GM12878 (cell line): Measurements from ENCODE around the gene SPRTN. TPM values are rescaled to one million over a fixed set of nuclear protein-coding genes. Genes with fewer than 3 reads are reported as not detected.

ENCODE experiments used
- ATAC-seq: fragments of 200-7000 bp; cut with Tn5 transposase; 3 replicates; pipeline ENCODE4 v1.9.1; 2020; ENCODE audit warnings: mild to moderate bottlenecking, moderate library complexity
- BruUV-seq: library from RNA; stranded (reverse); fragments of 400-500 nt; replicated peaks from 2 replicates; lab custom pipeline; 2021; lab: Mats Ljungman, UMichigan
- CTCF ChIA-PET: fragments of 300-600 bp; sonication (Branson Sonifier 250); formaldehyde crosslinking; extraction: SDS; loops from one replicate; lab custom pipeline; 2021; ENCODE audit warnings: inconsistent platforms; lab: Yijun Ruan, JAX
- POLR2A ChIA-PET: fragments of 350-600 bp; formaldehyde crosslinking; extraction: SDS; loops from one replicate; lab custom pipeline; 2021; ENCODE audit warnings: inconsistent platforms; lab: Charles Lee
- RAD21 ChIA-PET: fragments of 300-600 bp; sonication (Branson Sonifier 250); formaldehyde crosslinking; loops from one replicate; lab custom pipeline; 2023; ENCODE audit warnings: antibody characterized with exemption; ENCODE audit not compliant: unreplicated experiment; lab: Charles Lee
- SMC1A ChIA-PET: fragments of 300-600 bp; sonication (Branson Sonifier 250); formaldehyde crosslinking; loops from one replicate; lab custom pipeline; 2023; ENCODE audit not compliant: unreplicated experiment, uncharacterized antibody; lab: Charles Lee
- DNase-seq: peaks from one replicate; pipeline ENCODE4 v3.0.0-alpha.2; 2011; ENCODE audit warnings: low read depth, low spot score
- FAIRE-seq: peaks from 3 replicates; lab custom pipeline; 2011; peaks lifted over from hg19 to GRCh38; lab: Jason Lieb, UNC
- H2AFZ ChIP-seq: 2 replicates; pipeline ENCODE4 v1.6.0; 2011; ENCODE audit warnings: low read depth, low read length, control low read depth; ENCODE audit not compliant: control insufficient read depth
- H3K27ac ChIP-seq: 2 replicates; pipeline ENCODE4 v1.5.1; 2011; ENCODE audit warnings: control low read depth; ENCODE audit not compliant: control insufficient read depth, insufficient read depth
- H3K27me3 ChIP-seq, 2 experiments: replicated peaks in 1 of 2; 2 replicates each; pipeline versions ENCODE4 v1.6.0 to v1.6.1; 2011; ENCODE audit warnings: low read length in 1 of 2; ENCODE audit not compliant: control insufficient read depth in 2 of 2, insufficient read depth in 2 of 2
- H3K36me3 ChIP-seq, 2 experiments: 2 replicates each; pipeline ENCODE4 v1.5.1; 2011; ENCODE audit warnings: low read length in 1 of 2; ENCODE audit not compliant: control insufficient read depth in 2 of 2, insufficient read depth in 2 of 2
- H3K4me1 ChIP-seq: 2 replicates; pipeline ENCODE4 v1.6.1; 2011; ENCODE audit warnings: mild to moderate bottlenecking, low read length, moderate library complexity, mixed read lengths; ENCODE audit not compliant: control insufficient read depth, insufficient read depth
- H3K4me2 ChIP-seq: 2 replicates; pipeline ENCODE4 v1.6.0; 2011; ENCODE audit warnings: control low read depth; ENCODE audit not compliant: control insufficient read depth, insufficient read depth
- H3K4me3 ChIP-seq: fragments of 200-600 bp; sonication (generic); 2 replicates; pipeline ENCODE4 v1.5.1; 2016
- H3K79me2 ChIP-seq: 2 replicates; pipeline ENCODE4 v1.6.0; 2011; ENCODE audit warnings: low read length; ENCODE audit not compliant: control insufficient read depth, insufficient read depth
- H3K9ac ChIP-seq: 2 replicates; pipeline ENCODE4 v1.8.0; 2011; ENCODE audit warnings: low read length, control low read depth, mixed read lengths; ENCODE audit not compliant: control insufficient read depth, insufficient read depth
- H3K9me3 ChIP-seq: replicated peaks from 3 replicates; pipeline ENCODE4 v1.5.1; 2011; ENCODE audit warnings: mild to moderate bottlenecking, low read length; ENCODE audit not compliant: control insufficient read depth, insufficient read depth
- H4K20me1 ChIP-seq: 2 replicates; pipeline ENCODE4 v1.6.0; 2011; ENCODE audit not compliant: control insufficient read depth, insufficient read depth
- ASH2L ChIP-seq: fragments of 300-600, 200-600 bp; sonication (generic); IDR thresholded peaks from 2 replicates; pipeline ENCODE4 v1.6.1; 2017; ENCODE audit warnings: low read depth, mild to moderate bottlenecking, borderline replicate concordance
- ATF3 ChIP-seq: IDR thresholded peaks from 2 replicates; pipeline ENCODE4 v1.6.1; 2011; ENCODE audit warnings: low read depth, mild to moderate bottlenecking, low read length, moderate library complexity, borderline replicate concordance; ENCODE audit errors: extremely low read depth
- BHLHE40 ChIP-seq, 2 experiments: fragments of 450-650 bp in 1 of 2; IDR thresholded peaks; 2 replicates each; pipeline ENCODE4 v1.6.1; 2011 to 2017; ENCODE audit warnings: low read depth in 2 of 2, borderline replicate concordance in 1 of 2, improper control_type of control experiment in 1 of 2, low read length in 1 of 2, mild to moderate bottlenecking in 1 of 2
- CBFB ChIP-seq: IDR thresholded peaks from 2 replicates; pipeline ENCODE4 v1.6.1; 2016; ENCODE audit warnings: antibody characterized with exemption, low read depth
- FOXK2 ChIP-seq: fragments of 450-650 bp; IDR thresholded peaks from 2 replicates; pipeline ENCODE4 v1.6.1; 2017; ENCODE audit warnings: mild to moderate bottlenecking, moderate library complexity
- GABPA ChIP-seq: IDR thresholded peaks from 2 replicates; pipeline ENCODE4 v1.6.1; 2014; ENCODE audit warnings: antibody characterized with exemption, low read depth, mild to moderate bottlenecking, inconsistent platforms
- HCFC1 ChIP-seq: fragments of 150-350 bp; IDR thresholded peaks from 2 replicates; pipeline ENCODE4 v1.6.1; 2014; ENCODE audit warnings: low read length
- MTA3 ChIP-seq: IDR thresholded peaks from 2 replicates; pipeline ENCODE4 v1.6.1; 2012; ENCODE audit warnings: low read length, inconsistent platforms, borderline replicate concordance
- MYC ChIP-seq: IDR thresholded peaks from 2 replicates; pipeline ENCODE4 v1.6.1; 2011; ENCODE audit warnings: mild to moderate bottlenecking, low read length, moderate library complexity, inconsistent platforms; ENCODE audit not compliant: insufficient read depth, insufficient replicate concordance, insufficient read length, severe bottlenecking
- NBN ChIP-seq: fragments of 450-650 bp; IDR thresholded peaks from 2 replicates; pipeline ENCODE4 v1.6.1; 2016
- PAX5 ChIP-seq: IDR thresholded peaks from 2 replicates; pipeline ENCODE4 v1.6.1; 2011; ENCODE audit warnings: low read depth, low read length, borderline replicate concordance
- POLR2AphosphoS5 ChIP-seq: IDR thresholded peaks from 2 replicates; pipeline ENCODE4 v1.6.1; 2011; ENCODE audit warnings: mild to moderate bottlenecking, low read length, inconsistent platforms
- RAD21 ChIP-seq: IDR thresholded peaks from 2 replicates; pipeline ENCODE4 v1.6.1; 2011; ENCODE audit warnings: mild to moderate bottlenecking, low read depth, low read length, moderate library complexity; ENCODE audit not compliant: insufficient read depth
- RB1 ChIP-seq: fragments of 450-650 bp; formaldehyde crosslinking; IDR thresholded peaks from 2 replicates; pipeline ENCODE4 v1.6.1; 2017; ENCODE audit warnings: mild to moderate bottlenecking, borderline replicate concordance
- RFX5 ChIP-seq: IDR thresholded peaks from 2 replicates; pipeline ENCODE4 v1.6.1; 2011; ENCODE audit warnings: low read depth, low read length, improper control_type of control experiment
- SIN3A ChIP-seq: IDR thresholded peaks from 2 replicates; pipeline ENCODE4 v1.6.1; 2012; ENCODE audit warnings: low read depth, low read length, improper control_type of control experiment
- SPI1 ChIP-seq: IDR thresholded peaks from 2 replicates; pipeline ENCODE4 v1.6.1; 2011; ENCODE audit warnings: low read depth, mild to moderate bottlenecking, low read length, moderate library complexity, borderline replicate concordance; ENCODE audit not compliant: insufficient read depth
- STAT1 ChIP-seq: fragments of 450-650 bp; conservative IDR thresholded peaks from 2 replicates; pipeline ENCODE4 v1.6.1; 2014; ENCODE audit warnings: antibody characterized with exemption, mild to moderate bottlenecking
- SUPT20H ChIP-seq: IDR thresholded peaks from 2 replicates; pipeline ENCODE4 v1.6.1; 2011; ENCODE audit warnings: low read depth, mild to moderate bottlenecking, low read length, moderate library complexity, borderline replicate concordance; ENCODE audit not compliant: control insufficient read depth
- TAF1 ChIP-seq: IDR thresholded peaks from 2 replicates; pipeline ENCODE4 v1.6.1; 2011; ENCODE audit warnings: mild to moderate bottlenecking, low read depth, low read length, borderline replicate concordance
- USF2 ChIP-seq: IDR thresholded peaks from 2 replicates; pipeline ENCODE4 v1.6.1; 2011; ENCODE audit warnings: low read depth, low read length, improper control_type of control experiment, borderline replicate concordance
- ZNF274 ChIP-seq: IDR thresholded peaks from one replicate; pipeline ENCODE4 v1.8.0; 2011; ENCODE audit not compliant: insufficient read length, insufficient read depth
- ZSCAN29 ChIP-seq: fragments of 450-650 bp; IDR thresholded peaks from 2 replicates; pipeline ENCODE4 v1.6.1; 2017; ENCODE audit warnings: mild to moderate bottlenecking, moderate library complexity
- WGBS: methylation state at CpG from one replicate; pipeline ENCODE4 v1.1.6; 2016; ENCODE audit warnings: low lambda C conversion rate; ENCODE audit not compliant: insufficient replicate concordance, insufficient coverage; ENCODE audit errors: missing lambda C conversion rate; 5-methylcytosine and 5-hydroxymethylcytosine counted together
- in situ Hi-C: fragments of 300-500 bp; cut with MboI; formaldehyde crosslinking; loops from 9 replicates; pipeline ENCODE4 v1.14.3; 2018; ENCODE audit warnings: mixed read lengths
- intact Hi-C: fragments of 100-400 bp; cut with micrococcal nuclease; formaldehyde crosslinking; loops from one replicate; pipeline ENCODE4 v1.14.2; 2022; ENCODE audit not compliant: unreplicated experiment
- polyA plus RNA-seq, 11 experiments: library from polyadenylated mRNA; depleted of rRNA in 4 of 11; unstranded in 6 of 11; stranded (reverse) in 5 of 11; fragments of >200 nt; fragmentation: Nextera tagmentation in 4 of 11; fragmentation: Illumina TruSeq in 1 of 11; extraction: Ambion mirVana in 4 of 11; extraction: Trizol in 1 of 11; gene quantifications; 1 replicate in 1 of 11; 2 replicates in 10 of 11; pipeline versions ENCODE4 v1.2.1 to v1.2.3, GENCODE V29; 2011 to 2016; ENCODE audit warnings: inconsistent platforms in 2 of 11, missing spikeins in 2 of 11, low read depth in 1 of 11
- total RNA-seq, 4 experiments: library from RNA; depleted of rRNA in 3 of 4; stranded (reverse); fragments of >200 nt in 3 of 4; fragmentation: Illumina TruSeq in 1 of 4; extraction: Trizol in 1 of 4; gene quantifications; 2 replicates each; pipeline versions ENCODE4 v1.2.1 to v1.2.3, GENCODE V29; 2013 to 2021

SPRTN gene
- total and polyA plus RNA-seq, 10 of the 15 experiments (the other 5 are each of a cell fraction or from before 2014, with no cell fraction given): 4.4 to 16.5 (median 12.1) TPM

- peak; percentile 84 for ATAC-seq
- in situ Hi-C loops: no loop called here
- TF ChIP-seq TAF1: peak; percentile 90
- no peak for TF ChIP-seq SUPT20H
- TF ChIP-seq RFX5: 0 out of 2 replicates have a peak, but pooled peaks have one; percentile 14
- TF ChIP-seq ZSCAN29: no peak
- no peak for TF ChIP-seq USF2
- peak; percentile 83; the same call in 1 of the 2 replicates for TF ChIP-seq ATF3
- TF ChIP-seq HCFC1: peak; percentile 49; the same call in 1 of the 2 replicates
- TF ChIP-seq STAT1: 0 out of 2 replicates have a peak, but pooled peaks have one; percentile 49
- TF ChIP-seq BHLHE40 (IDR thresholded peaks at IDR 0.05; ENCODE audit: borderline replicate concordance in 1 of 2, low read depth in 2 of 2, low read length in 1 of 2): peak in 1 of 2 experiments; percentile 59; a peak in 2 of 4 replicates
- TF ChIP-seq SIN3A: peak; percentile 16; the same call in 1 of the 2 replicates
- no peak for TF ChIP-seq GABPA
- no peak for TF ChIP-seq RAD21
- peak; percentile 20; the same call in 1 of the 2 replicates for TF ChIP-seq RB1
- no peak for TF ChIP-seq MTA3
- peak; percentile 74 for TF ChIP-seq SPI1
- TF ChIP-seq FOXK2: no peak
- TF ChIP-seq NBN: no peak; the same call in 1 of the 2 replicates
- no peak for TF ChIP-seq ZNF274
- no peak for TF ChIP-seq MYC
- TF ChIP-seq PAX5: no peak
- TF ChIP-seq ASH2L: no peak; the same call in 1 of the 2 replicates
- peak; percentile 81; the same call in 1 of the 2 replicates for TF ChIP-seq CBFB
- peak; percentile 85 for TF ChIP-seq POLR2AphosphoS5
These were observed 422 bp upstream of the SPRTN start, which contains the start of gene EXOC8 for GRCh38 chr1:231337472-231338269. TSS of gene EXOC8 (minus strand) at chr1:231337852. CDS start at chr1:231337745, 107 bp downstream.

More at GRCh38 chr1:231337472-231338269, 422 bp upstream of the SPRTN start, which contains the start of gene EXOC8:
- Histone ChIP-seq H3K9me3 (no peaks in the 10 kb centered on the region), H3K4me2 (peak within 1 kb of the TSS; percentile 93), H3K79me2 (peaks cover 64% of the 10 kb centered on the region), H3K36me3 (no peaks in the 10 kb centered on the region), H3K9ac (peak within 1 kb of the TSS; percentile 91), H3K4me1 (peaks cover 8% of the 10 kb centered on the region), H4K20me1 (no peaks in the 10 kb centered on the region; the same call in 1 of the 2 replicates), H3K27me3 (no peaks in the 10 kb centered on the region), H2AFZ (peak within 1 kb of the TSS; percentile 98), H3K4me3 (peak within 1 kb of the TSS; percentile 91), H3K27ac (peak within 1 kb of the TSS; percentile 95)
- intact Hi-C loops: loop anchor here (5.0 kb wide), 1 partner anchor 95 kb away; the partner anchor contains the start of gene GNPAT
- ChIA-PET SMC1A (interaction anchor here (0.7 to 2.5 kb wide), 12 partner anchors 10 to 695 kb away, joined by 3 to 7 read pairs (median 3); no protein-coding TSS in a partner anchor), RAD21 (interaction anchor here (0.7 to 2.3 kb wide), 11 partner anchors 12 to 197 kb away, joined by 3 to 13 read pairs (median 3); partner anchors contain the start of gene TSNAX), CTCF (interaction anchor here (0.6 to 2.6 kb wide), 13 partner anchors 11 to 914 kb away, joined by 3 to 15 read pairs (median 3); no protein-coding TSS in a partner anchor), POLR2A (interaction anchor here (0.5 to 1.4 kb wide), 13 partner anchors 11 to 238 kb away, joined by 3 to 6 read pairs (median 3); partner anchors contain the start of gene TSNAX)
- under 1% methylated on average over 70 of the region's 74 CpGs for WGBS
- FAIRE-seq (peak; percentile 98), DNase-seq (peak; percentile 99)
- BruUV-seq: no TSS peak
